SU-DHL-6 (cell line): Measurements from ENCODE around the gene MIGA2.

ENCODE experiments used
- CTCF ChIP-seq: fragments of 200-600 bp; sonication (generic); IDR thresholded peaks from one replicate; pipeline ENCODE4 v1.5.1; 2017; ENCODE audit warnings: antibody characterized with exemption, mild to moderate bottlenecking, low read length, moderate library complexity; ENCODE audit not compliant: insufficient read depth, poor library complexity, severe bottlenecking
- EZH2phosphoT487 ChIP-seq: fragments of 200-600 bp; sonication (generic), shearing (Covaris generic); conservative IDR thresholded peaks from 2 replicates; pipeline ENCODE4 v1.6.1; 2018; ENCODE audit warnings: mild to moderate bottlenecking, antibody characterized with exemption, low read length, moderate library complexity, mixed read lengths

GRCh38 chr9:129038109-129038852 lies 1.9 kb downstream of the MIGA2 start:
- no peak for TF ChIP-seq CTCF
- no peak for TF ChIP-seq EZH2phosphoT487
